SHP77 (cell line): Measurements from ENCODE around the gene RNPEPL1.

Experiments
- DNase-seq, 2 experiments: peaks; one replicate each; lab custom pipeline; 2025; lab: John Stamatoyannopoulos, UW

RNPEPL1 gene

GRCh38 chr2:240590681-240591111 lies 22.4 kb downstream of the RNPEPL1 start:
- no peak for DNase-seq

- no peak for DNase-seq
These were observed 22.9 kb downstream of the RNPEPL1 start for GRCh38 chr2:240591226-240591625.

- no peak for DNase-seq
These were observed 23.5 kb downstream of the RNPEPL1 start for GRCh38 chr2:240591784-240592183.

DNA sequence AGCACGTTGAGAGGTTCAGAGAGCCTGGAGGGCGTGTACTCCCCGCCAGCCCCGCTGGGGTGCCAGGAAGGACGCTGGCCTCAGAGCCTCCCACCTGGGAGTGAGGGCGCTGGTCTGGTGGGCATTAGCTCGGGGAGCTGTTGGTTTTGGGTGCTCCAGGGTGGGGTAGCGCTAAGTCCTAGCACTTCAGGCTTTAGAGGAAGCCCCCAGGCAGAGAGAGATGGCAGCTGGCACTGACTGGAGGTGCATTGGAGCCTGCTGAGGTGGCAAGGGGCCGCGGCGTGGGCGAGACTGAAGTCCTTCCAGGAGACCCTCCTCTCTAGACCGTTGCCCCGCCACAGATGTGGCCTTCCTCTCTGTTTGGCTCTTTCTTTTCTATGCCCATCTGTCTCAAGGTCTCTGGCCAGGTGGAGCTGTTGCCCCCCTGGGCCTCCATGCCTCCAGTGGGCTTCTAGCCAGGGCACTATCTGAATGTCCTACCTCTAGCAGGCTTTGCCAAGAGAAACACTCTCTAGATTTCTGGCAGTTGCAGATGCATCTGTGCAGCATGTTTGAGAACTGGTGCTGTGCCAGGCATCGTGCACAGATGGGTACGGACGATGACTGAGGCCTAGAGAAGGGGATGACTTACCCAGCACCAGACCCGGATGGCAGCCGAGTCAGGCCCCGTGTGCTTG lies 24.9 kb downstream of the RNPEPL1 start:
- DNase-seq, result no peak

GRCh38 chr2:240593703-240594451 lies 25.6 kb downstream of the RNPEPL1 start:
- no peak for DNase-seq

DNA sequence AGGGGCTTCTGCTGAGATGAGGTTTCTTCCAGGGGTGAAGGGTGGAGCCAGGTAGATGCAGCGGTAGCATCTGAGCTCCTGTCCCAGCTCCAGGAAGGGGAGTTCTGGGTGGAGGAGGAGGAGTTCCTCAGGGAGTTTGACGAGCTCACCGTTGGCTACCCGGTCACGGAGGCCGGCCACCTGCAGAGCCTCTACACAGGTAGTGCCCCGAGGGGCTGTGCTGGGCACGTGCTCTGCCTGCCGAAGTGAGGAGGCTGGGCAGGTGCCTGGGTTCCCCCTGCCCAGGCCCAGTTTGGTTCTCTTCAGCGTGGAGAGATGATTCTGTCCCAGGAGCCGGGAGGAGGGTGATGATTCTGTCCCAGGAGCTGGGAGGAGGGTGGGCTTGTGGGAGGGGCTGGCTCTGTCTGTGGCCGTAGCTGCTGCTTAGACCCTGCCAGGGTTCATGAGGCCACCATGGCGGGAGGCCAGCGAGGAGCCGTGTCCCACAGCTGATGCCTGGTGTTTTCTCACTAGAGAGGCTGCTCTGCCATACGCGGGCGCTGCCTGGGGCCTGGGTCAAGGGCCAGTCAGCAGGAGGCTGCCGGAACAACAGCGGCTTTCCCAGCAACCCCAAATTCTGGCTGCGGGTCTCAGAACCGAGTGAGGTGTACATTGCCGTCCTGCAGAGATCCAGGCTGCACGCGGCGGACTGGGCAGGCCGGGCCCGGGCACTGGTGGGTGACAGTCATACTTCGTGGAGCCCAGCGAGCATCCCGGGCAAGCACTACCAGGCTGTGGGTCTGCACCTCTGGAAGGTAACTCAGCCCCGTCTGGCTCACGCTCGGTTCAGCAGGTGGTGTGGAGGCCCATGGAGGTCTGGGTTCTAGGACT lies 26.5 kb downstream of the RNPEPL1 start:
- DNase-seq, result no peak

GRCh38 chr2:240595381-240596079 lies 27.2 kb downstream of the RNPEPL1 start:
- no peak for DNase-seq

- no peak for DNase-seq
These were observed 27.8 kb downstream of the RNPEPL1 start for GRCh38 chr2:240596080-240596460.

DNA sequence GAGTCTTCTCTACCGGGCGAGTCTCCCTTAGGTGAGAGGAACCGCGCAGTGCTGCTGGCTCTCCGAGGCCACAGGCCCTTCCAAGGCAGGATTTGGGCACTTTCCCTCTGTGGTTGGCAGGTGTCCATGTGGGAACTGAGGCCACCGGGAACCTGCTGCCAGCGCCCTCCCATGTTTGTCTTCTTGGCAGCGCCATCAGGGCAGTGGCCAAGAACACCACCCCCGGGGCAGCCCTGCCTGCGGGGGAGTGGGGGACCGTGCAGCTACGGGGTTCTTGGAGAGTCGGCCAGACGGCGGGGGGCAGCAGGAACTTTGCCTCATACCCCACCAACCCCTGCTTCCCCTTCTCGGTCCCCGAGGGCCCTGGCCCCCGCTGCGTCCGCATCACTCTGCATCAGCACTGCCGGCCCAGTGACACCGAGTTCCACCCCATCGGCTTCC lies 28.2 kb downstream of the RNPEPL1 start:
- no peak for DNase-seq

DNA sequence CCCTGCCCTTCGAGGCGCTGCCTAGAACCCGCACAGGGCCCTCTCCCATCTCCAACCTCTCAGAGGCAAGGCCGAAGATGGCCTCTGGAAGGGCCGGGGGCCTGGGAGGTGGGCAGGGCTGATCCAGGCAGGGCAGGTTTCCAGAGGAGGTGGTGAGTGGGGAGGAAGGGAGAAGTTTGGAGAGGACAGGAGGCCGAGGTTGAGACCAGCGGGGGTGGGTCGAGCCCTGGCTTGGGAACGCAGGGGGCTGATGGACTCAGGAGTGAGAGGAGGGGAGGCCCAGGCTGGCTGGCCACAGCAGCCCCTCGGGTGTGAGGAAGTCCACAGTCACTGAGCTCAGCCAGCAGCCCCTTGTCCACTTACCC lies 28.8 kb downstream of the RNPEPL1 start:
- no peak for DNase-seq

- DNase-seq, result no peak
These were observed 29.3 kb downstream of the RNPEPL1 start for GRCh38 chr2:240597419-240598181.

DNA sequence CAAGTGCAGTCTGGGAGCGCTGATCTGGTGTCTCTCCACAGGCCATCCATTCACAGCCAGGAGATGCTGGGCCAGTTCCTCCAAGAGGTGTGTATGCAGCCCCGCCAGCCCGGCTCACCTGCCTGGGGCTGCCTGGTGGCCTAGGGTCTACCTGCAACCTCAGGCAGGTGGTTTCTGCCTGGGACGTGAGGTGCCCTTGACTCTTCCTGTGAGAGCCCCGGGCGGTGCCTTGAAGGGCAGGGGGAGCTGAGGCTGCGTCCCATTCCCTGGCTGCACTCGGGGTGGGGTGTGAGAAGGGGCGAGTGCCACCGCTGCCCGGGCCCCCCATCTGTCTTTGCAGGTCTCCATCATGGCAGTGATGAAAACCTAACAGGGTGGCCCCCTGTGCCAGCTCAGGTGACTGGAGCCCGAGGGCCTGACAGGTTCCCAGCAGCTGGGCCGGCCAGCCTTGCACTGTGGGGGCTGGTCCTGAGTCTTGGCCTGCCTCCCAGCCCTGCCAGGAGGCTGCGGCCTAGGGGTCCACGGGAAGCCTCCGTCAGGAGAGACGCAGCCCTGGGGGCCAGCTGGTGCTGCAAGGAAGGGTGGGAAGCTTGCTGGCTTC lies 30.1 kb downstream of the RNPEPL1 start:
- DNase-seq, result no peak

- DNase-seq, result no peak
These were observed 30.9 kb downstream of the RNPEPL1 start for GRCh38 chr2:240599141-240599583.

- no peak for DNase-seq
These were observed 32.2 kb downstream of the RNPEPL1 start for GRCh38 chr2:240600451-240600961.

DNA sequence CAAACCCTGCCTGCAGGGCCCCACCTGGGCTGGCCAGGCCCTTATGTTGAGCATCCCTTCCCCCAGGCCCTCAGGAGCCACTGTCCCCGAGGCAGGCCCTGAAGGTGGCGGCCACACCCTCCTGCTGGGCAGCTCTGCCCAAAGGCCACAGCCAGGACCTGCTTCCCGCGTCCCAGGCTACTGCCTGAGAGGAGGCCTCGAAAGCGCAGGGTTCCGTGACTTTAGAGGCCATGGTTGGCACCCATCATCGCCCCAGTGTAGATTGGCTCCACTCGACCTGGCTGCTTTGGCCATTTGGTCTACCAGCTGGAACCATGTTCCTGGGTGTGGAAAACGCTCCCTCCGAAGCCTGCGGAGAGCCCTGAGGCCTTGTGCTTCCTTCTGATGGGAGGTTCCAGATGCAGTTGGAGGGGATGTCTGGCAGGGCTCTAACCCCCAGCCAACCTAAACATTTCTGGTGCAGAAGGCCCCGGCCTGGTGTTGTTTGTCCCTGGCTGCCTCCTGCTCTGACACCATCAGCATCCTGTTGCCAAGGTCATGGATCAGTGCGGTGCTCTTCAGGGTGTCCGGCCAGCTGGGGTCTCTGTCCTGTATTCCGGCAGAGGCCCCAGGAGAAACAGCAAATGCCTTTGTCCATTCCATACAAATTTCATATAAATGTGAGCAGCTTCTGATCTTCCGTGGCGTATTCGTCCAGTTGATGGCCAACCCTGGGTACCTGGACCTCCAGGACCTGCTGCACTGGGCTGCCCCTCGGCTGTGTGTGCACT lies 33.0 kb downstream of the RNPEPL1 start:
- DNase-seq, result no peak

DNA sequence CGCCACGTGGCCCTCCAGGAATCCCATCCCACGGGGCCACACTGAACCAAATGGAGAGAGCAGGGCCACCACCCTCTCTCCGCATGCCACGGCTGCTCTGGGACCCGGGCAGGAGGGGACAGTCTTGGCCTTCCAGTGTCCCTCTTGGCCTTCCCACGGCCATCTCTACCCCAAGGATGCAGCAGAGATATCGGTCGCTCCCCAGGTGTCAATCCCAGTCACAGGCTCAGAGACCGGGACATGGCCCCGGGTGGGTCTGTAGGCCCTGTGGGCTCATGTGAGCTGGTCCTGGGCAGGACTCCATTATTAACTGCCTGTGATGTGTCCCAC lies 33.5 kb downstream of the RNPEPL1 start:
- DNase-seq, result no peak

GRCh38 chr2:240602266-240603050 lies 34.2 kb downstream of the RNPEPL1 start:
- no peak for DNase-seq

- DNase-seq, result no peak
These were observed 35.0 kb downstream of the RNPEPL1 start for GRCh38 chr2:240603081-240603835.
